GM18511 (cell line): ENCODE results near the gene DNASE2.

Experiments
- ATAC-seq: cut with Tn5 transposase; IDR thresholded peaks from one replicate; pipeline ENCODE4 v1.9.1; 2021; ENCODE audit warnings: mild to moderate bottlenecking, moderate library complexity; ENCODE audit not compliant: unreplicated experiment

The DNASE2 gene

DNA sequence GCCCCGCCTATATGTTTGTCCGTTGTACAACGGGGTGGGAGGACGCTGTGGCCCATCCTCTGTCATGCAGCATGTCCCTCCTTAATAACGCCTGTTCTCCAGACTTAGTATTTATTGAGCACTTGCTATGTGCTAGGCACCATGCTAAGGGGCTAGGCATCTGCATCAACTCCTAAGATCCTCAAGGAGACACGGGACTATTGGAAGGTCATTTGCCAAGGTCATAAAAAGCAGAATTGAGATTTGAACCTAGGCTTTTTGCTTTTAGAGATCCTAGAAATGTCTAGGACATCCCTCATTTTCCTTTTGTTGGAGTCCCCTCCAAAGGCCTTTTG is 44.8 kb downstream of the DNASE2 start:
- ATAC-seq, result no peak

- no peak for ATAC-seq
These were observed 46.1 kb downstream of the DNASE2 start for GRCh38 chr19:12834976-12835757.

GRCh38 chr19:12834566-12834943 is 46.7 kb downstream of the DNASE2 start, which contains the start of gene RTBDN:
Gene RTBDN (minus strand): TSS chr19:12834579. CDS start chr19:12829979, 4,600 bp downstream.
- ATAC-seq, result no peak

- ATAC-seq, result no peak
These were observed 47.3 kb downstream of the DNASE2 start for GRCh38 chr19:12833738-12834565.

DNA sequence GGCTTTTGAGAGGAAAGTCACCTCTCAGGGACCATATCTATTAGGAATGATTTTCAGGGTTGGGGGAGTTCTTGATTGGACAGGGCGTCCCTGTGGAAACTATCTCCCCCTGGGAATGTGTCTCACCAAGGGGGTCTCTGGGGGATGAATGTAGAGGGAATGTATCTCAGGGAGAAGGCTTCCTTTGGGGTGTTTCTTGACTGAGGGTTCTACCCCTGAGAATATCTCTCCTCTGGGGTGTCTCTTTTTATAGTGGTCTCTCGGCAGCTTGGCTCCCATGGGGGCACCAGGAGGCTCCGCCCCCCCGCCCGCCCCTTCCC is 47.9 kb downstream of the DNASE2 start:
- no peak for ATAC-seq

GRCh38 chr19:12828494-12828893 is 52.8 kb downstream of the DNASE2 start:
- no peak for ATAC-seq

- no peak for ATAC-seq
These were observed 55.8 kb downstream of the DNASE2 start for GRCh38 chr19:12825254-12826131.
